Fibroblast of skin of scalp (primary cell): ENCODE measurements around the gene CDC42BPA.
A peak's percentile ranks its signal among the peaks of the same experiment; 100 is the strongest.
"Not testable (repeated sequence)": the region's sequence is repeated elsewhere in the genome, so short reads cannot be mapped to it uniquely, and the experiment has no call there.

Experiments used
- DNase-seq: peaks from one replicate; pipeline ENCODE4 v3.0.0-alpha.2; 2013

Gene CDC42BPA

DNA sequence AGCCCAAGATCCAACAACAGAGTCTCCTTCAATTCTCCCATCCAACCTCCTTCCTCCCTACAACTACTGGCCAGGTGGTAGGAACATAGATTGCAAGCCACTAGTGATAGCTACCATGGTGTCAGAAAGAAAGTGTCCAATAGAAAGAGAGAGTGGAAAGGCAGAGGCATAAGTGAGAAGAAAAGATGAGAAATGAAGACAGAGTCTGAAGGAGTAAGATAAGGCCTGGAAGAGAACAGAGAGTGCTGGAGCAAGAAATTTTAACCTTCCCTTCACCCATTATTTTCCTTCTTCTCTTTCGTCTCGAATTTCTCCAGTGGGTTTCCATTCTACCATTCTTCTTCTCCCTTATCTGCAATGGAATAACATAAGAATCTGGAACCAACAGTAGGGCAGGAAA lies 57.9 kb downstream of the CDC42BPA start:
- DNase-seq: no peak

DNA sequence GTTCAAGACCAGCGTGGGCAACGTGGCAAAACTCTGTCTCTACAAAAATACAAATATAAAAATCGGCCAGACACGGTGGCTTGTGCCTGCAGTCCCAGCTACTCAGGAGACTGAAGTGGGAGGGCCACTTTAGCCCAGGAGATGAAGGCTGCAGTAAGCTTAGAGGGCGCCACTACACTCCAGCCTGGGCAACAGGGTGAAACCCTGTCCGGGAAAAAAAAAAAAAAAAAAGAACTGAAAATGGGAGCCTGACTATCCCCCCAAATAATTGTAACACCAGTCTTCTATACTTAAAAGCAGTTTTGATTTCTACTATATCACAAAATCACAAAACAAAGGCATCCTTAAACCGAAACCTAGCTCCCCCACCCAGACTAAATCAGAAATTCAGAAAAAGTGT lies 60.3 kb downstream of the CDC42BPA start:
- no peak for DNase-seq

DNA sequence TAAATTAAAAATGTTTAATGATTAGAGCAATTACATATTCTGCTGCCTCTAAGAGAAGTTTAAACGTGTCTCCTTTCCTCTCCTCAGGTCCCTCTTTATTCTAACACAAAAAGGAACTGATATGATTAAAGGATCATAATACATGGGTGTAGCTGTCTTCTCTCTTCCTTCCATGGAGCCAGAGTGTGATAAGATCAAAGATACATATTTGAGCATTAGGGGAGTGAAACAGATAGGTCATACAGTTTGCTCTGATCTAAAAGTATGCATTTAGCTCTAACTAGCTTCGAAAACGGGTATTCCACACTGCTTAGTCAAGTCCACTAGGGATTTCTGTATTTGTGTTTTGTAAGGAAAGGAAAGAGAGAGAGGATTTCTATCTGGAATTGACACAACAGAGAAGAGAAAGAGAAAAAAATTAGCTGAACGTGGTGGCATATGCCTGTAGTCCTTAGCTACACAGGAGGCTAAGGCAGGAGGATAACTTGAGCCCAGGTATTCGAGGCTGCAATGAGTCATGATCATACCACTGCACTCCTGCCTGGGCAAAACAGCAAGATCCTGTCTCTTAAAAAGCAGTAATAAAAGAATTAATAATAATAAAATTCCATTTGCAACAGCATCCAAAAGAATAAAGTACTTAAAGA lies 63.1 kb downstream of the CDC42BPA start:
- no peak for DNase-seq

DNA sequence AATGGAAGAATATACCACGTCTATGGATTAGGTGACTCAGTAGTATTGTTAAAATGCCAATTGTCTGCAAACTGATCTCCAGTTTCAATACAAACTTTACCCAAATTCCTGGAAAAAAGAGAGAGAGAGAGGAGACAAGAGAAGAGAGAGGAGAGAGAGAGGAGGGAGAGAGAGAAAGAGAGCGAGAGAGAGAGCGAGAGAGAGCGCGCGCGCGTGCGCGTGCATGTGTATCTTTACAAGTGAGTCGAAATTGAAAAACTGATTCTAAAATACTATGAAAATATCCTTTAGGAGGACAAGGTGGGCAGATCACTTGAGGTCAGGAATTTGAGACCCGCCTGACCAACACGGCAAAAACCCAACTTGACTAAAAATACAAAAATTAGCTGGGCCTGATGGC lies 65.2 kb downstream of the CDC42BPA start:
- DNase-seq: no peak

DNA sequence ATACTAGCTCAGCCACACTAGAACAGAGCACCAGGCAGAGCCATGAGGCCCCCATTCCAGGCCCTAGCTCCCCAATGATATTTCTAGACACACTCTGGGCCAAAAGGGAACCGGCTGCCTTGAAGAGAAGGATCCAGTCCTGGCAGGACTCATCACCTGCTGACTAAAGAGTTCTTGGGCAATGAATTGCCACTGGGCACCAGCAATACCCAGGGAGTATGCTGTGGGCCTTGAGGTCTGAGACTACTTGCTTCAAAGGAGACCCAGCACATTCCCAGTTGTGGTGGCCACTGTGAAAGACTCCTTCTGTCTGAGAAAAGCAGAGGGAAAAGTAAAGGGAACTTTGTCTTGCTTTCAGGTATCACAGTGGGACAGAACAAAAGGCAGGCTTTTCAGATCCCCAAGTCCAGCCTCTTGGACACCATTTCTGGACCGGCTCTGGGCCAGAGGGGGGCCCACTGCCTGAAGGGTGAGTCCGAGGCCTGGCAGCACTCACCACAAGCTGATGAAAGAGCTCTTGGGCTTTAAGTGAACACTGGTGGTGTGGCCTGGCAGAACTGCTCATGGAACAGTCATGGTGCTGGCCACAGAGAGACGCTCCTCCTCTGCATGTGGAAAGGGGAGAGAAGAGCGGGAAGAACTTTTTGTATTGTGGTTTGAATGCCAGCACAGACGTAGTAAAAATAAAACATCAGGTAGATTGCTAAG lies 72.5 kb downstream of the CDC42BPA start:
- DNase-seq: no peak

DNA sequence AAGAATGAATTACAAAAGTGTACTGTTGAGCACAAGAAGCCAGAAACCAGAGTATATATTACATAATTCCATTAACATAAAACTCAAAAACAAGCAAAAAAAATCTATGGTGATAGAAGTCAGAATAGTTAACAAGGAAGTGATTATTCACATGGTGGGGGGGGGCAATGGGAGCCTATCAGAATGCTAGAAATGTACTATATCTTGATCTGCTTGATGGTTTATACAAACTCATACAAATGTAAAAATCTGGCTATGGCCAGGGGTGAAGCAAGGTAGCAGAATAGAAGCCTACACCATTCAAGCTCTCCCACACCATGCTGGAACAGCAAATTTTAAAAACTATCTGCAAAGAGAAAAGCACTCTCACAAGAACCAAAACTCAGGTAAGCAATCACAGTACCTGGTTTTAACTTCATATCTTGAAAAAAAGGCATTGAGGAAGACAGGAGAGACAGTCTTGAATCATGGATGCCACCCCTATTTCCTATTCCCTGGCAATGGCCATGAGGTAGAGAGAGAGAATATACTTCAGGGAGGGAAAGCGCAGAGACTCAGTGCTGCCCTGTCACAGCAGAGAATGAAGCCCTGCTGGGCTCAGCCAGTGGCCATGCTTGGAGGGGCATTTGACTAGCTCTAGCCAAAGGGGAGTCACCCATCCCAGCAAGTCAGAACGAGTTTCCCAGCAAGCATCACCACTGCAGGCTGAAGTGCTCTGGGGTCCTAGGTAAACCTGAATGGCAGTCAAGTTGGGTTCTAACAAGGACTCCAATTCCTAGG lies 73.8 kb downstream of the CDC42BPA start:
- DNase-seq: no peak

DNA sequence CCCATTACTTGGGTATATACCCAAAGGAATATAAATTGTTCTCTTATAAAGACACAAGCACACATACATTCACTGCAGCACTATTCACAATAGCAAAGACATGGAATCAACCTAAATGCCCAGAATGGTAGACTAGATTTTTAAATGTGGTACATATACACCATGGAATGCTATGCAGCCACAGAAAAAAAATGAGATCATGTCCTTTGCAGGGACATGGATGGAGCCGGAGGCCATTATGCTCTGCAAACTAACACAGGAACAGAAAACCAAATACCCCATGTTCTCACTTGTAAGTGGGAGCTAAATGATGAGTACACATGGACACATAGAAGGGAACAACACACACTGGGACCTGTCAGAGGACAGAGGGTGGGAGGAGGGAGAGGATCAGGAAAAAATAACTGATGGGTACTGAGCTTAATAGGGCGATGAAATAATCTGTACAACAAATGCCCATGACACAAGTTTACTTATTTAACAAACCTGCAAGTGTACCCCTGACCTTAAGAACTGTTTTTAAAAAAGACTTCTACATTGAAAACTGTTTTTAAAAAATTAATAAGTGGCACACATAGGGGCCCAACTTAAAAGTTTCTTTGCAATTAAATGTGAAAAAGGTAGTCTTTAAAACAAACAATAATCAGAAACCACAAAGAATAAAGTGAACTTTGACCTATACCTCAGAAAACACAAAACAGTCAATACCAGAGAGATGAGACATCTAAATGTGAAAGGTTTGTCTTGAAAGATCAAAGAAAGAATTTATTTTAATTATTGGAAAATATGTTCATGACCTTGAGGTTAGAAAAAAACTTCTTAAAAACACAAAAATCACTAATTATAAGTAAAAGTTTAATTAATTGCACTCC lies 75.2 kb downstream of the CDC42BPA start:
- DNase-seq: peak; percentile 16

DNA sequence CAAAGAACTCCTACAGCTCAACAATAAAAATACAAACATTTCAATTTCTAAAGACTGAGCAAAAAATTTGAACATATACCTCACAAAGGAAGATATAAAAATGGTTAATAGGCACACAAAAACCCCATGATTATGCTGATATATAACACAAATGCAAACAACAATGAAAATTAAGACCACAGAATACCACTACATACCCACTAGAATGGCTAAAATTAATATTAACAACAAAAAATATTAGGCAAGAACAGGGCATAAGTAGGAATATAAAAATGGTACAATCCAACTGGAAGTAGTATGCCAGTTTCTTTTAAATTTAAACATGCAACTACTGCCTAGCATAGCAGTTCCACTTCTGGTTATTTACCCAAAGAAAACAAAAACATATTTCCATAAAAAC lies 77.3 kb downstream of the CDC42BPA start:
- no peak for DNase-seq

DNA sequence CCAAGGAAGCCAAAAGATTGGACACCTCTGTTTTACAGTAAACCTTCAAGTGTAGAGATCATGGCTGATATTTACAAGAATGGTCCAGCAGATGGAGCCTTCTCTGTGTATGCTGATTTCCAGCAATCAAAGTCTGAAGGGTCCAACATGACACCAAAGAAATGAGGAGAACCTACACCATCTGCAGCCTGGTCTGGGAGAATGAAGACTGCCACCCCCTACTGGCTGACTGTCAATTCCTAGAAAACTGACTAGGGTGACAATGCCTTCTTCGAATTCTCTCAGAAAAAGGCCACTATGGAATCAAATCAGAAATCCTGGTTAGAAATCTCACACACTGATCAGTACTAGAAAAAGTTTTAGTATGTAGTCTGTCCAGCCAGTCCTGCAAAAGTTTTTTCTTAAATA lies 83.3 kb downstream of the CDC42BPA start:
- DNase-seq: peak; percentile 79

DNA sequence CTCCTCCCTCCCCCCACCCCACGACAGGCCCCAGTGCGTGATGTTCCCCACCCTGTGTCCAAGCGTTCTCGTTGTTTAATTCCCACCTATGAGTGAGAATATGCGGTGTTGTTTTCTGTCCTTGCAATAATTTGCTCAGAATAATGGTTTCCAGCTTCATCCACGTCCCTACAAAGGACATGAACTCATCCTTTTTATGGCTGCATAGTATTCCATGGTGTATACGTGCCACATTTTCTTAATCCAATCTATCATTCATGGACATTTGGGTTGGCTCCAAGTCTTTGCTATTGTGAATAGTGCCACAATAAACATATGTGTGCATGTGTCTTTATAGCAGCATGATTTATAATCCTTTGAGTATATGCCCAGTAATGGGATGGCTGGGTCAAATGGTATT lies 87.2 kb downstream of the CDC42BPA start:
- not testable (repeated sequence) for DNase-seq

DNA sequence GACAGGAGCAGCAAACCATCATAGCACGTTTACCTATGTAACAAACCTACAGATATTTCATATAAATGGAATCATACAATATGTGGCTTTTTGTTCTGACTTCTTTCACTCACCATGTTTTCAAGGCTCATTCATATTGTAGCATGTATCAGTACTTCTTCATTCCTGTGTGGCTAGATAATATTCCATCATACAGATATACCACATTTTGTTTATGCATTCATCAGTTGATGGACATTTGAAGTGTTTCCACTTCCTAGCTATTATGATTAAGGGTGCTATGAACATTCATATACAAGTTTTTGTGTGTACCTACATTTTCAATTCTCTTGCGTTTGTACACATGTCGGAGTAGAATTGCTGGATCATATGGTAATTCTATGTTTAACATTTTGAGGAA lies 90.1 kb downstream of the CDC42BPA start:
- no peak for DNase-seq

DNA sequence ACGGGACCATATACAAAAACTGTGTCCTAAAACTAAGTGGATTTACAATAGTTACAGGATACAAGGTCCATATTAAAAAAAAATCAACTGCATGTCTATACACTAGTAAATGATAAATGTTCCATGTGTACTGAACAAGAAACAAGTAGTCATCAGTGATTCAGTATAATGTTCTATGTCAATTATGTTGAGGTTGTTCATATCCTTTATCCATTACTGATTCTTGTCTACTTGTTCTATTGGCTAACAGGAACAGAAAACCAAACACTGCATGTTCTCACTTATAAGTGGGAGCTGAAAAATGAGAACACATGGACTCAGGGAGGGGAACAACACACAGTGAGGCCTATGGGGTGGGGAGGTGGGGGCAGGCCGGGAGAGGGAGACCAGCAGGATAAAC lies 90.5 kb downstream of the CDC42BPA start:
- DNase-seq: no peak

DNA sequence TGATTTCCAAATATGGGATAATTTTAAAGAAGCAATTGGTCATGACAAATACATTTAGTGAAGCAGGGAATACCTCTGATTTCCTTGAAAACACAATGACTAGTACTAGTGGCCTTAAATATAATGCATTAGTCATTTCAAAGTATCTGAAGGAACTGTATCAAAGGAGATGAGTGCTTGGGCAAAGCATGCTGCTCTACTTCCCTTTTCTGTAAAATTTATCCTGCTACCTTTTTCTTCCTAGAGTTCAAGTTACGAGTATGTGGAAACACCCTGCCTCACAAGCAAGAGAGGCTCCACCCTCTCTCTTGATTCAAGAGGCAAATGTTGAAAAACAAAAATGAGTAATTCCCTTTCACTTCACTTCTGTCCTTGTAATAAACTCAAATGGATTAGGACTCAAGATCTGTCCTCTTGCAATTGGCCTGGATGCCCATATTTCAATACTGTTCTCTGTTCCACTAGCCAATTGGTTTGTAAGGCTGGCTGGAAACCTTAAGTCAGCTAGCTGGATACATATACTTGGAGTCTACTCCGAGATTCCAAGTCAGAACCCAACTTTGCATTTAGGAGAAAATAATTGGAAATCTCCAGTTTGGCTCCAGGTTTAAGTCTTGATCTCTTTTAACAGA lies 92.5 kb downstream of the CDC42BPA start:
- DNase-seq: peak; percentile 81

DNA sequence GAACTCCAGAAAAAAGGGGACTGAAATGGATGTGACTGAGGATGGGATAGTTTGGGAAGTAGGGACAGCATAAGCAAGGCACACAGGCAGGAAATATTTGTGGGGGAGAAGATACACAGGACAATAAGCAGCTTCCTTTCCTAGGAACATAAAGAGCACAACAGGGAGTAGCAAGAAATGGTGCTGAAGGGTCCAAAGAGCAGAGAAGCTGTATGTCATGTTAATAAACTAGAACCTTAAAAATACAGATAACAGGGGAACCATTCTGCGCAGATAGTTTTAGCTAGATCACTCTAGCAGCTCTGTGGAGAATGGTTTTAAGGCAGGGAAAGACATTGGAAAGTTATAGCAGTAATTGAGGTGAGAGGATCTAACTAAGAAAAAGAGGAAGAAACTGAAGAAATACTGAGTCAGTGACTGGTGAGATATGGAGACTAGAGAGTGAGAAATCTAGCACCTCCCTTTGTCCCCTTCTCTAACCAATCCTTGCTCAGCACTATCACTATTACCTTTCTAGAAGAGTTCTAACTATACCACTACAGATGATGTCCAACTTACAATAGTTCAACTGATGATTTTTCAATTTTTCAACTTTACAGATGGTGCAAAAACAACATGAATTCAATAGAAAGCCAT lies 95.0 kb downstream of the CDC42BPA start:
- DNase-seq: no peak

DNA sequence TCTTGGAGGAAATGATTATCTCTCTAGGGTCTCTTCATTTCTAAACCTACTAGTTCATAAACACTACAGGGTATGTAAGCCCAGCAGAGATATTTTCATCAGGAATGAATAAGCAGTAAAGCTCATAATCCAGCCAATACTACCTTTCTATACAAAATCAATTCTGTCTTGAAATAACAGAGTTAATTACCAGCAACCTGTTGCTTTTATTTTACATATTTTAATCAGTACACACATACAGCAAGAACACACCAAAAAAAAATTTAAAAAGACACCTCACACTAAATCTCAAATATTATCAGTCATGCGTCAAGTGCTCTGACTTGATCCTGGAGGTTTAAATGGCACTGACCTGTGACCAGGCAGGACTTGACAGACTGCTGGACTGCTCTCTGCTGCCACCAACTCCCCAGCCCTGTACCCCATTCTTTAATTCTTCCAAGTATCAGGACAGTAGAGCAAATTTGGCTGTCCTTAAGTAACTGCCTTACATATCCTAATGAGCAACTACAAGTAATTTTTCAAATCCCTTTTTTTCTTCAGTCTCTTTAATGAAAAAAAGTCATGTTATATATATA lies 98.5 kb downstream of the CDC42BPA start:
- DNase-seq: no peak

DNA sequence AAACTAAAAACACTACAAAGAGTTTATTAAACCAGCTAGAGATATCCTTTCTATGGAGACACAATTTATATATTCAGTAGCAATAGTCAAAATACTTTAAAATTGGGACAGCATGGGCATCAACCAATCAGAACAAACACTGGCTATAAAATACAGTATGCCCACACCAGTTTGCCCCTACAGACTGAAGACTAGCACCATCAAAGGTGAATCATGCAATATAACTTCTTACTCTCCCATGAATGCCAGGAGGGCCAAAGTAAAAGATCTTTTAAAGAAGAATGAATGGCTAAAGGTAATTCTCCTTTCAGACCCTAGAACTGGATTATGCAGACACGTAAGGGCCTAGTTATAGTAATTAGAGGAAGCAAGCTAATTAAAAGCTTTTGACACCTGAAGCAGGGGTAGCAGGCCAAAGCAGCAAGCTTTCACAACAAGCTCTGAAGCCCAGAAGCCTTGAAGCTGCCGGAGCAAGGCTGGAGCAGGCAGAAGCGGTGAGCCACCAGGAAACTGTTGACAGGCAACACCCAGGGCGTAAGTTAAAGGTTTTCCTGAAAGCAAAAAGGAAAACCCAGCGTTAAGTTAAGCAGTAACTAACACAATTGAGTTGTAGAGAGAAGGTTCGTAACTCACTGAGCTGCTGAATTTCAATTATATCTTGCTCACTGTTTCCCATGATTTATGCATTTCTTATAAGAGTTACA lies 99.3 kb downstream of the CDC42BPA start:
- no peak for DNase-seq

DNA sequence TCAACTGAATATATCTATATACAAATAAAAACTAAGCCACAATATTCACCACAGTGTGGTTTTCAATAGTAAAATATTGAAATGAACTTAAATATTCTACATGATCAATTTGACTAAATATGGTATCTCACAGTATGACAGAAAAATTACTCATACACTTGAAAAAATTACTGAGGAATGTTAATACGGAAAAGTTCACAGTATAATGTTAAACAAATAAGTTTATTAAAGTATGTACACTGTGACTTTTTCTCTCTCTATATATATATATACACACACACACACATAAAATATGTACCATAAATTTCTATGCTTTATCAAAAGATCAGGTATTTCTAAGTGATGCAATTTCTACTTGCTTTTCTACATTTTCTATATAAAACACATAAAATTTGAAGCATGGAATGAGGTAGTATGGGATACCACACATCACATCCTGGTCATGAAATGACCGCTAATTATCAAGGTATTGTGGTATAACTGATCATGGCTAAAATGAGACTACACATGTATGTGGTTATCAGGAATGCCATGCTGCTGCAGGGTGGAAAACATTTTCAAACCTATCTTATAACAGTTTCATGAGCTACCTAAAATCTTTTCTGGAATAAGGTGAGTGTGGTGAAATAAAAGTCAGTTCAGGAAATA lies 102.3 kb downstream of the CDC42BPA start:
- peak; percentile 22 for DNase-seq

DNA sequence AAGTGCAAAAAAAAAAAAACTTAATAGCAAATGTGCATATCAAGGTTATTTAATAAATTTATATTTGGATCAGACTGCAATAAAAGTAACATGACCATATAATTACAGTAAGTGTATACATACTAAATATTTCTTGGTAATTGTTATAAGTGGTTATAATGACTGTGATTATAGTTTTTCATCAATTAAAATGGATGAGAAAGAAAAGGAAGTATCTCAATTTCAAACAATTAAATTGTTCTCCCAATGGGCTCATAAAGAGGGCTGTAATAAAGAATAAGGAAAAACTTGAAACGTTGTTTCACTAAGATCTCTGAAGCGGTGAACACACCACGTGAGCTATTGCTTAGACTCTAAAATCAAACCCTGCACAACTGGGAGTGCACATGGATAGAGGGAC lies 104.1 kb downstream of the CDC42BPA start:
- no peak for DNase-seq

DNA sequence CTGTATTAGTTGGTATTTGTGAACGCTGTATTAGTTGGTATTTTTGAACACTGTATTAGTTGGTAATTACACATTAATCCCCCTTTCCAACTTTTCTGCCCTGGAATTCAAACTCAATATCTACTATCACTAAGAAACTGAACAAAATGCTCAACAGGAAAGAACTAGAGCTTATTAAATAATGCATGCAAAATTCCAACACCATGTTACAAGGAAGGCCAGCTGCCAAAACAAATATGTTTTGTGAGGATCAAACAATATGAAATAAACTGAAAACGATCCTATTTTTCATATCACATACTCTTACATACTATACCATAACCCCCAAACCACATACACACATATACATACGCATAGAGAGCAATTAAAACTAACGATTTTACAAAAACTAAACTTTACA lies 104.9 kb downstream of the CDC42BPA start:
- no peak for DNase-seq

DNA sequence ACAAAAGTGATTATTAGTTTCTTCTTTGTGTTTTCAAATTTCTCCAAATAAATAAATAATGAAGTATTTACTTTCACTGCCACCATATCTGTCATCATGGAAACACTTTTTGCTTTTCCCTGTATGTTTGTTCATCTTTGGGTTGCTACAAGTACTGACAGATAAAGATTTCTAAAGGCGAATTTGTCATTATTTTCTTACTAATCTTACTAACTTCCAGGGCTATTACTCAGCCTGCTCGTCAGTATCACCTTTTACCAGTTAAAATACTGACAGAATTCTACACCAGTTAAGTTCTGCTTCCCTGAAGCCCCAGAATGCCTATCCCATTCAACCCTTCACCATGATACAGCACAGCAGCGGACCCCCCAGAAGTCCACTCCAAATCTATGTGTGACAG lies 106.1 kb downstream of the CDC42BPA start:
- DNase-seq: no peak
